Progenitor cell of endocrine pancreas (in vitro differentiated cells): ENCODE measurements around the gene SIAE. TPM values are rescaled to one million over a fixed set of nuclear protein-coding genes. Genes with fewer than 3 reads are reported as not detected.

Source experiments
- DNase-seq: peaks from one replicate; pipeline ENCODE4 v3.0.0; 2021; ENCODE audit warnings: low spot score; ENCODE audit not compliant: unreplicated experiment
- H3K27ac Mint-ChIP-seq: 2 replicates; pipeline ENCODE4 v1.8.0; 2021; ENCODE audit warnings: mild to moderate bottlenecking, moderate library complexity, mixed read lengths
- H3K27me3 Mint-ChIP-seq: 2 replicates; pipeline ENCODE4 v1.8.0; 2021; ENCODE audit warnings: mixed read lengths
- H3K36me3 Mint-ChIP-seq: 2 replicates; pipeline ENCODE4 v1.8.0; 2022; ENCODE audit warnings: mixed read lengths; ENCODE audit not compliant: insufficient read depth
- H3K4me1 Mint-ChIP-seq: 2 replicates; pipeline ENCODE4 v1.8.0; 2021; ENCODE audit warnings: low read depth, mixed read lengths
- H3K4me3 Mint-ChIP-seq: 2 replicates; pipeline ENCODE4 v1.8.0; 2021; ENCODE audit warnings: low read depth, mild to moderate bottlenecking, moderate library complexity, mixed read lengths
- H3K9me3 Mint-ChIP-seq: 2 replicates; pipeline ENCODE4 v1.8.0; 2021; ENCODE audit warnings: low read depth, mixed read lengths
- total RNA-seq: library from RNA; stranded (reverse); gene quantifications from 2 replicates; pipeline ENCODE4 v1.2.1, GENCODE V29; 2021
- TF ChIP-seq, protein P1 (sequence below): fragments of 200-600 bp; sonication (generic); IDR thresholded peaks from one replicate; pipeline ENCODE4 v1.5.0; 2021; ENCODE audit warnings: antibody characterized with exemption, mild to moderate bottlenecking; ENCODE audit not compliant: unreplicated experiment

Gene SIAE
- total RNA-seq, 1 donor from 2014 or later = 8.7 TPM

DNA sequence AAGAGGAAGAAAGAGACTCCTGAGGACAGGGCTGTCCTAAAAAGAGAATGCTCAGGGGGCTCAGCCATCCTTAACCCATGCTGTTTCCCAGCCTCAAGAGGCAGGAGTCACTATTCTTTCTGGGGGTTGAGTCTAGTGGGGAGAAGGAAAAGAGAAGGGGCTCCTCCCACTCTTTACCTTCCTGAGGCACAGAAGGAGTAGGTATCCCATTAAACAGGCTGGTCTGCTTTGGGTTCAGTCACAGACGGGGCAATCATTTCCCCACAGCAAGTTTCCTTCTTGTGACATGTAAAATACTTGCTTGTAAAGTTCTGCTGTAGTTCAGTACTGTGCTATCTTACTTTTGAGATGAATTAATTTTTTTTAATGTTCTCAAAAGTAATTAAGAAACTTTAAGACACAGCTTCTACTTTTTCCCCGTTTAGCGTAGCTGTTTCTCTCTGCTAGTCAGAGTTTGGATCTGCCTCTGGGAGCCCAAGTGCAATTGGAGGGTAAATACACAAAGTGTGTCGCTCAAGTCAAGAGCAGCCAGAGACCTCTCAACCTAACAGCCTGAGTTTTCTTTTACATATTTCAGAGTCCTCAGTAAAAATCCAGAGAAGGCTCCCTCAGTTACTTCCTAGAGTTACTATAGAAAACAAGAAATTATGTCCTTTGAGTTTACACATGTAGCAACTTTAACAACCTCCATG, 88.7 kb downstream of the SIAE start:
- Mint-ChIP-seq H3K27ac (no peak overlapping the region), H3K4me1 (peaks cover 16% of the 10 kb centered on the region), H3K27me3 (peaks cover 6% of the 10 kb centered on the region), H3K36me3 (no peaks in the 10 kb centered on the region), H3K4me3 (no peak overlapping the region), H3K9me3 (no peaks in the 10 kb centered on the region)
- DNase-seq = no peak
- TF ChIP-seq, protein P1, sequence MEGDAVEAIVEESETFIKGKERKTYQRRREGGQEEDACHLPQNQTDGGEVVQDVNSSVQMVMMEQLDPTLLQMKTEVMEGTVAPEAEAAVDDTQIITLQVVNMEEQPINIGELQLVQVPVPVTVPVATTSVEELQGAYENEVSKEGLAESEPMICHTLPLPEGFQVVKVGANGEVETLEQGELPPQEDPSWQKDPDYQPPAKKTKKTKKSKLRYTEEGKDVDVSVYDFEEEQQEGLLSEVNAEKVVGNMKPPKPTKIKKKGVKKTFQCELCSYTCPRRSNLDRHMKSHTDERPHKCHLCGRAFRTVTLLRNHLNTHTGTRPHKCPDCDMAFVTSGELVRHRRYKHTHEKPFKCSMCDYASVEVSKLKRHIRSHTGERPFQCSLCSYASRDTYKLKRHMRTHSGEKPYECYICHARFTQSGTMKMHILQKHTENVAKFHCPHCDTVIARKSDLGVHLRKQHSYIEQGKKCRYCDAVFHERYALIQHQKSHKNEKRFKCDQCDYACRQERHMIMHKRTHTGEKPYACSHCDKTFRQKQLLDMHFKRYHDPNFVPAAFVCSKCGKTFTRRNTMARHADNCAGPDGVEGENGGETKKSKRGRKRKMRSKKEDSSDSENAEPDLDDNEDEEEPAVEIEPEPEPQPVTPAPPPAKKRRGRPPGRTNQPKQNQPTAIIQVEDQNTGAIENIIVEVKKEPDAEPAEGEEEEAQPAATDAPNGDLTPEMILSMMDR = no peak

DNA sequence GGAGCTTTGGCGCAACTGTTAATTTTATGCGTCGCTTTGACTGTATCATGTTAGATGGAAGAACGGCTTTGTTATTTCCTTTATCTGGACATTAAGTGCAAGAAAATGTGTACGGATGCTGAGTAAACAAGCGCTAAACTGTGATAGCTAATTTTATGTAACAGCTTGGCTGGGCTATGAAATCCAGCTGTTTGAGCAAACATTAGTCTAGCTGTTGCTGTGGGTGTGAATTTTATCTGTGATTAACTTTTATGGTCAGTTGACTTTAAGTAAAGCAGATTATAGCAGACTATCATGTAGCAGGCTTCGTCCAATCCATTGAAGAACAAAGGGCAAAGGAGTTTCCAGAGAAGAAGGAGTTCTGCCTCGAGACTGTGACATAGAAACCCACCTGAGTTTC, 89.8 kb downstream of the SIAE start:
- Mint-ChIP-seq H3K27ac (no peak overlapping the region), H3K4me1 (peaks cover 20% of the 10 kb centered on the region), H3K4me3 (no peak overlapping the region), H3K36me3 (no peaks in the 10 kb centered on the region), H3K9me3 (no peaks in the 10 kb centered on the region), H3K27me3 (peaks cover 10% of the 10 kb centered on the region)
- TF ChIP-seq, protein P1 = no peak
- DNase-seq = no peak

Other genes starting within 250 kb of the SIAE start
- not detected in 2 replicates for gene OR8B4, start 248.9 kb downstream of the SIAE start, total RNA-seq
- gene OR8B8, start 228.0 kb downstream of the SIAE start, total RNA-seq = not detected in 2 replicates
- gene OR8B12, start 130.1 kb downstream of the SIAE start, total RNA-seq = not detected in 2 replicates
- gene OR8A1, start 103.7 kb downstream of the SIAE start, total RNA-seq = not detected in 2 replicates
- not detected in 2 replicates for gene PANX3, start 62.3 kb downstream of the SIAE start, total RNA-seq
- 31.1 and 33.3 TPM in 2 replicates for gene TBRG1, start 50.9 kb downstream of the SIAE start, total RNA-seq
- gene SPA17, start 165 bp upstream of the SIAE start, total RNA-seq = 12.0 and 13.6 TPM in 2 replicates
- 4.9 and 5.9 TPM in 2 replicates for gene NRGN, start 66.2 kb upstream of the SIAE start, total RNA-seq
- gene VSIG2, start 78.5 kb upstream of the SIAE start, total RNA-seq = 1.8 and 2.6 TPM in 2 replicates
- 1.4 and 1.6 TPM in 2 replicates for gene ESAM, start 88.6 kb upstream of the SIAE start, total RNA-seq
- 33.9 and 41.6 TPM in 2 replicates for gene MSANTD2, start 126.7 kb upstream of the SIAE start, total RNA-seq
- 9.9 and 10.2 TPM in 2 replicates for gene ROBO3, start 191.7 kb upstream of the SIAE start, total RNA-seq
- not detected in 2 replicates for gene ROBO4, start 224.1 kb upstream of the SIAE start, total RNA-seq
- gene HEPN1, start 245.5 kb upstream of the SIAE start, total RNA-seq = not detected in 2 replicates